Activated CD4-positive, alpha-beta T cell treated with anti-CD3 and anti-CD28 coated beads, Interleukin-10, Interleukin-2, amounts not matched to agents 100 ng/mL and 50 ng/mL, durations not matched to agents 16 hours and 8 hours (primary cell): ENCODE data around the gene RAB11FIP2.

Experiments
- DNase-seq: peaks from one replicate; pipeline ENCODE4 v3.0.0-alpha.2; 2020

Gene RAB11FIP2

DNA sequence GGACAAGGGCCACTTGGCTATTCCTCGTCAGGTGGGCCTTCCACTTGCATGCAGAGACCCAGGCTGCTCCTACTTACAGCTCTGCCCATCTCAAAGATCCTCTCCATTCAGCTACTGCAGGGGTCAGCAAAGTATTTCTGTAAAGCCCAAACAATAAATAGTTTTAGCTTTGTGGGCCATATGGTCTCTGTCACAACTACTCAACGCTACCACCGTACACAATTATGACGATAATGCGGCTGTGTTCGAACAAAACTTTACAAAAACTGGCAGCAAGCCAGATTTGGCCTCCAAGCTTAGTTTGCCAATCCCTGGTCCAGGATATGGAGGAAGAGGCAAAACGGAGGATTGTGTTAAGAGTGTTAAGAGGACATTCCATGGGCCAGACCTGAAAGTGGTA, 12.8 kb downstream of the RAB11FIP2 start:
- DNase-seq, result no peak

DNA sequence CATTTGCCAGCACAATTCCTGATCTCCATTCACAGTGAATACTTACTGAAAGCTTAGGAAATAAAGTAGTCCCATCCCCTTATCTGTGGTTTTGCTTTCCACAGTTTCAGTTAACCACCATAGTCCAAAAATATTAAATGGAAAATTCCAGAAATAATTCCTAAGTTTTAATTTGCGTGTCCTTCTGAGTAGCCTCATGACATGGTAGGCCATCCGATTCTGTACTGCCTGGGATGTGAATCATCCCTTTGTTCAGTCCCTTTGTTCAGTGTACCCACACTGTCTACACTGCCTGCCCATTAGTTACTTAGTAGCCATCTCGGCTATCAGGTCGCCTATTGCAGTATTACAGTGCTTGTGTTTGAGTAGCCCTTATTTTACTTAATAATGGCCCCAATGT, 14.2 kb downstream of the RAB11FIP2 start:
- no peak for DNase-seq

DNA sequence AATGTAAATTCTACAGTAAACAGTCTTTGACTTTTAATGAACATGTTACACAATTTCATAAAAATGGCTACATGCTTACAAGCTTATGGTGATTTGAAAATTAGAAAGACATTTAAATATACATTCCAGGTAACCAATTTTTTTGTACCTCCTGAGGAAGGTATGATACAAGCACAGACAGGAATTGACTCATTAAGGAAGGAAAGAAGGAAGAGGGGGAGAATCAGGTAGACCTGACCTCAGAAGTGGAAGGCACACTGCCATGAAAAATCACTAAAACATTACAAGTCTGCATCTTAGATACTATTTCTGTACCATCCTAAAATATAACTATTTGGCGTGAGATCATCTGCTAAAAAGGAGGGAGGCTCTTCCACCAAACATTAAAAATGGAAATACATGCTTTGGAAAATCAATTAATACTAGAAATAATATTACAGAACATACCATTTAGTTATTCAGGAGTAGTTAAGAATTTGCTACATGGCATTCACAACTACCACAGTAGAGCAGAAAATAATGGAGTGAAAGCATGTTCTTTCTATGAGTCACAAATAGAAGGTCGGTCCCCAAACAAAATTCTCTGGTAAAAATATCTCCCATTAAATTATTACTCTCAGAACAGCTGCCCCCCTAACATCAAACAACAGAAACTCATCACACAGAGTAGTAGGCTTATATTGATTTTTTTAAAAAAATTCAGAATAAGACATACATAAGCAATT, 15.2 kb downstream of the RAB11FIP2 start:
- no peak for DNase-seq

DNA sequence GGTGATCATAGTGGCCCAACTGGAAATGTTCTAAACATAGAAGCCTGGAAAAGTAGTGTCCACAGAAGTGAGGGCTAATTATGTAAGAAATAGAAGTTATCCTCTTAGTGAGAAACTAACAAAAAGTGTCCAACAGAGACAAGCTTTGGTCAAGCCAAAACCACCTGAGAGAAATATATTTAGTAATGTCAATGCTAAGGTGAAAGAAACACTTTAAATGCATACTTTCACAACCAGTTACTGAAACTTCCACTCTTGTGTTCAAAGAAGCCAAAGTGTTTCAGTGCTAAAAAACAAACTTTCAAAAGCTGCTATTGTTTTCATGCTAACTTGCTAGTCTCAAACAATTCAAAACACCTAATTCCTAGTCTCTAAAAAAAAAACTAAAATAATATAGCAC, 18.1 kb downstream of the RAB11FIP2 start:
- DNase-seq, result no peak

DNA sequence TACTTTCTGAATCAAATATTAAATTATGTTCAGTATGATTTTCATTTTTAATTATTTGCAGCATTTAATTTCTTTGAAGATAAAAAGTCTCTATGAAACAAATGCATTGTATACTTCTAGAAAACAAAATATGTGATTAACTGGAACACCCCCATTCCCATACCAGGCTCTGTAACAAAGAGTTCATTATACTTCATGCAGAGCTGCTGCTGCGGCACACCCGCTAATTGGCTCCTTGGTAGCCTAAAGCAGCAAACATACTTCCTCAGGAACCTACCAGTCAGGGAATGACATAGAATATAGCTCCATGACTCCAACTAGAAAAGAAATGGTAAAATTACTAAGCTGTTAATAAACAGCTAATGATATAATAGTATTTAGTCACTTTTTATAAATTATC, 19.3 kb downstream of the RAB11FIP2 start:
- DNase-seq, result no peak

DNA sequence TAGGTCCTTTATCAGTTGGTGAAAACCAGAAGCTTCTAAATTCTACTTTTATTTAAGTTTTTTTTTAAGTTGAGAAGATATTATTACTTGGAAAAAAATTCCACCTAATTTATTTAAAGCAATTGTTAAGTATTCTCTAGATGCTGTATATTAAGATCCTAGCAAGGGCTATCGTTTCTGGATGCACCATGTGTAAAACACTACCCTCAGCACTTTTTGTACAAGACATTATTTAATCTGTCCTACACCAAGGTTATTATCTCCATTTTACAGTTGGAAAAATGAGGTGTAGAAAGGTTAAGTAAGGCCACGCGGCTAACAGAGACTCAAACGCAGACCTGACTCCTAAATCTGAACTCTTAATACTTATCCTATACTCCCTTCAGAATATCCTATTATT, 19.8 kb downstream of the RAB11FIP2 start:
- DNase-seq, result no peak

DNA sequence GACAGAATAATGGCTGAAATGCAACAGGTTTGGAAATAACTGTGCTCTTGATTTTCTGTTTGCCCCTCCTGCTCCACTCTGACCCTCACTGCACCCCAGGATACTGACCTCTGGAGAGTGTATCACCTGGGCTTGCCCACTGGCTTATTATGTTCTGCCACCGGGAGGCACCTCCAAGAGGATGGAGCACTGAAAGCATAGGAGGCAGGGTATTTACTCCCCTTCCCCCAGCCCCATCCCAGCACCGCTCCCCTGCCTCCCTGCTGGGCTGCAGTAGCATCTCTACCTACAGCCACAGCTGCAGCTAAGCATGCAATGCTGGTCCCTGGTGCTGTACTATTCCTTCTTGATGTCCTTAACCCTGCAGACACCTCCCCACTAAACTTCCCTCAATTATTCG, 26.4 kb downstream of the RAB11FIP2 start:
- no peak for DNase-seq

DNA sequence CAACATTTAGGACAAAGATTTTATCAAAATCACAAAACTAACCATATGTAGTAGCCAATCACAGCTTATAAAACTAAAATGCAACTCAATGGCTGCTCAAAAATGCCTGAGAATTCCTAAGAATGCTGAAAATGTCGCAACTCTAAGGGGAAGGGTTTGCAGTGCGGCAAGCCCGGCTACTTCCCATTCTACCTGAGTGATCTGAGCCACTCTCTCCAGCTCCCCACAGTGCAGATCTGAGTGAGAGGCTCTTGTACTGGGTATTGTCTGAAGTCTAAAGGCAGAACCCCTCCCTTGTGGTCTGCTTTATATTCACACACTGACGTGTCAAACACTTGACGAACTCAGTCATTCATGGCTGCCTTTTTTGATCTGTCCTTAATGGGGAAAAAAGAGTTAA, 28.9 kb downstream of the RAB11FIP2 start:
- no peak for DNase-seq

DNA sequence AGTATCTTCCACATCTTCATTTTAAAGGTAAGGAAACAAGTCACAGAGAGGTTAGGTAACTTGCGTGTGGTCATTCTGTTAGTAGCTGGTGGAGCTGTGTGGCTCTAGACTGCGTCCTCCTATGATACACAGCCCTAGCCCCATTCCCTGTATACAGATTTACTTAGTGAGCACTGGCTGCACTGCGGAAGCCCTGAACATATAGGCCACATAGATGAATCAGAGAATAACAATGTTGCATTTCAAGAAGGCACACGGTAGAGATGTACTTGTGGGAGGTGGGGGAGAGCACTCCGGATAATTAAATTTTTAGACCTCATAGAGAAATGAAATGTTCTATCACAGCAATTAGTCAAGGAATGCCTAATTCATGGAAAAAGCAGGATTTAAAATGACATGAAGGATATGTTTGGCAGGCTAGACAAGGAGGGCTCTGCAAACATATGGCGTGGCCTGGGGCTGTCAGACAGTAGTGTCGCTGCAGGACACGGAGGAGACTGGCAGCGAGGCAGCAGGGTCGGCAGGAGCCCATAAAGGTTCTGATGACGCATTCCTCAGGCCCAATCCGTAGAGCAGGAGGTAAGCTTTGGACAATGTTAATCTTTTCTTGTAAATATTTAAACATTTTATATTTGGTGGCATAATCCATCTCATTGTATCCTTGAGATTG, 29.5 kb downstream of the RAB11FIP2 start:
- DNase-seq, result no peak

DNA sequence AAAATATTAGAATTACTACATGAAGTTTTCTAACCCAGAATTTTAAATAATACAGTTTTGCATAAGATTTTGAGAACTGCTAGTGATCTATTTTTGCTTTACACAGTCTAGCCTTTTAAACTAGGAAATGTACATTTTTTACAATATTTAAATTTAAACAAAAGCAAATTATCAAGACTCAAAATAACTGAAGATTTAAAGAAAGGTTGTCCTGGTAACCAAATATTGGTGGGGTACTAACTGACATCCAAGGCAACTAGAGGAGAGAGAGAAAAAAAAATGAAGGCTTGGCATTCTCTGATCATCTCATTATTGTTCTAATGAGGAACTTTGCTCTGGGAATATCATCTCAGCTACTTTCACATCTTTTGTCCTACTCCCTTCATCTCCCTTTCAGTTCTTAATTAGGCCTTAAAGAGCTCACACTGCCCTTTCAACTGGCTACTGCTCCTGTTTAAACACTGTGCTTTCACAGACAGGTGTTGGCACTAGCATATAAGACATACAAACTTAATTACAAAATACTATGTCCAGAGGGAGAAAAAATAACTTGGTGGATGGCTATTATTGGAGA, 33.7 kb downstream of the RAB11FIP2 start:
- no peak for DNase-seq

DNA sequence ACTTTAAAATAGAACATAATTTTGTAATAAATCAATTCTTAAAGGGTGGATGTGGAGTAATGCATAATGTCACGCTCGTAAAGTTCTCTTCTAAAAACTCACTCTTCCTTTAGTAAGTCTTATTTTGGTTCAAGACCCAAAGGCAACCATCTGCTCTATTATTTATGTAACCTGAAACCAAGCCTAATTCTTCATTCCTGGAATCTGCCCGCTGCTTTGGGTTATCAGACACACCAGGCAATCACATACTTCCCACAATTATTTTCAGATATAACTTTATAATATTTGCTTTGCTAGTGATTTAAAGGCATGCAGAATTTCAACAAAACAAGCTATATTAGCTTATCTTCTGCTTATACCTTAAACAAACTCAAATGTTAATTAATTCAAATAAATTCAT, 39.0 kb downstream of the RAB11FIP2 start:
- DNase-seq, result no peak

DNA sequence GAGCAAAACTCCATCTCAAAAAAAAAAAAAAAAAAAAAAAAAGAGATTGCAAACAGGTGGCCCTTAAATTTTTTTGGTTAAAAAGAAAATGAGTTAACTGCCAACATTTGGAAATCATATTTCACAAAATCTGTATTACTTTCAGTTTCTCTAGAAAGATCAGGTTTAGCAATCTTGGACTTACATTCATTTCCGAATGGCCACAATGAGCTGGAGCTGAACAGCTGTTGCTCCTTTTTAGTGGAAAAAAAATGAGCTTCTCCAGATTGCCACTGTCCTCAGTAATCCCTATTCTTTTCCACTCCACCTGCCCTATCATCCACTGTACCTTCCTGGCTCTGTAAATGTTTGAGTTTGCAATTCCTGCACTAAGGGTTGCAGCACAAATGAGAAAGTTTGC, 43.6 kb downstream of the RAB11FIP2 start:
- no peak for DNase-seq

DNA sequence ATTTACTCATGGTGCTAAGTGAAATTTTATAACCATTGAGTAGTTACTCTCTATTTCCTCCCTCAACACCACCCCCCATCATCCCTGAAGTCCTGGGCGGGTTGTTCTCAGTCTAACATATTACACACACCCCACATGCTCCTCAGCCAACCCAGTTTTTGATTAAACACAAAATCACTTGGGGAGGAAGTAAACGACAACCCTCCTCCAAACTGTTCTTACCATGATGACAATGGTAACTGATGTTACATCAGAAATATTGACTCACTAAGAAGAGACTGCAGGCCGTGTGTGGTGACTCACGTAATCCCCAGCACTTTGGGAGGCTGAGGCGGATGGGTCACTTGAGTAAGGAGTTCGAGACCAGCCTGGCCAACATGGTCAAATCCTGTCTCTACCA, 44.2 kb downstream of the RAB11FIP2 start:
- DNase-seq, result peak; percentile 47

DNA sequence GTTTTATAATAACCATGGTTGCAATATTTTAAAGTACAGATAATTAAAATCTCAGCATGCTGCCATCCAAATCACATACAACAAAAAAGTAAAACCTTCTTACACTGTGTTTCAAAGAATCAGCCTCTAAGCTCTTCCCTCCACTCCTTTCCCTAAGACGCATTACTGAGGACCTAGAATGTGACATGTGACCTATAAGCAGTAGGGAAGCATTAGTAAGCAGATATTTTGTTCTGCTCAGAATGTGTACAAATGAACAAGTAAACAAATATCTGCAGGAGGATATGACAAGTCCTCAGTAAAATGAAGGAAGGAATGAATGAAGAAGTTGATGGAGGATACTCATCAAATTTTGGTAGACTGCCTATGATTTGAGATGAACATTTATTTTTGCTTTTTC, 49.1 kb downstream of the RAB11FIP2 start:
- no peak for DNase-seq

DNA sequence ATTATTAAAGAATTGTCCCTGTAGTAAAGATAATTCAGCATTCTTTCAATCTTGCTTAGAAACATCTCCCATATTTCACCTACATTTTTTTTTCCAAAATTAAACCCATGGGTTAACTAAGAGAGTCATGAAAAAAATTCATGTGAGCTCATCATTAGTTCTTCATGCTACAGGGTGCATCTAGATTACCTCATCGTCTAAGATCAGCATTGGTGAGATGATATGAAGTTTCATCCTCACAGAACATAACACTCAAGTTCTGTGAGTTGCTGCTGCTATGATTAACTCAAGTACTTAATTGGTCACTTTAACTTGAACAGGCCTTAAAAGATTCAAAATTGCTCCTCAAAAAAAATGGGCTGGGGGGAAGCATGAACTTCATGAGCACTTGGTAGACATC, 50.0 kb downstream of the RAB11FIP2 start:
- no peak for DNase-seq

DNA sequence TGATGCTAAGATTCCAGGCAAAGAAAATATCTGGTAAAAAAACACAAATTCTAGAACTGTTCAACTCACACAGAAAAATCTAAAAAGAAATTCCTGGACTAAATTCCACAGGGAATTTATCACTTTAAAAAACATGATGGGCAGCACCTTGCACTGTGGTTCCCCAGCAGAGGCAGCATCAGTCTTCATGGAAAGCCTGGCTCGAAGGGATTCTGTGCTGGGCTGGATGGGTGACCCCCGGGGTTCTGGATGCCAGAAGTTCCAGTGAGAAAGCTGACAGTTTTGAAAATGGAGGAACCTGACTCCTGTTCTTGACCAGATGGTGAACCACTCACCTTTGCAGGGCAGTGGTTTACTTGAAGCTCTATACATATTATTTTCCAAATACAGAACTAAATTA, 52.0 kb downstream of the RAB11FIP2 start:
- DNase-seq, result no peak

DNA sequence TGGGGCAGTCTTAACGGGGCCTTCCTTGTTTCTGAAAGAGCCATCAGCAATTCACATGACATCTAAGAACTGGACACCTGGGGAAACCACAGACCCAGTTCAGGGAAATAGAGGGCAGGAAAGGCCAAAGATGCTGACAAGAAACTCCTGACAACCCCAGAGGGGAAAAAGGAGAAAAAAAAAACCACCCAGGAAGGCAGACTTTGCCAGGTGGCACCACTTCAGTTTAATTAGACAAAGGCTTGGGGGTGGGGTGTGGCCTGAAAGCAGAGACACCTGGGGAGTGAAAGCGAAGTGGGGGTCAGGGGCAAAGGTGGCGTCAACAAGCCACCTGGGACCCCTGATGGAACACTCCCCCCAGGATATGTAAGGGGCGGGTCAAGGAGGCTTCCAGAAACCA, 53.6 kb downstream of the RAB11FIP2 start:
- no peak for DNase-seq

DNA sequence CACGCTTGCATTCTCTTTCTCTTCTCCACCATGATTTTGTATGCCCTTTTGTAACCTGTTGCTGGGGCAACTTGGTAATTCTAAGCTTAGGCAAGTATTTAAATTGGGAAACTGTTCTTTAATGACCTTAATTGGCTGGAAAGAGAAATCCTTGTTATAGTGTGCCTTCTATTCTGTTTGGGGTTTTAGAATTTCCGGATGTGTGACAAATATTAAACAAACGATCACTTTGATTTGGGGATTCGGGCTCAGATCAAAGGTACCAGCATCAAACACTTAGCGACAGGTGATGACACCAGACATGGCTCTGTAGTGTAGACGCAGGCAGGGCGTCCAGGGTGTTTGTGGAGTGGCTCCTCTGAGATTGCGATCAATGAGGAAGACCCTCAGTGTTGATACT, 55.0 kb downstream of the RAB11FIP2 start:
- DNase-seq, result no peak

DNA sequence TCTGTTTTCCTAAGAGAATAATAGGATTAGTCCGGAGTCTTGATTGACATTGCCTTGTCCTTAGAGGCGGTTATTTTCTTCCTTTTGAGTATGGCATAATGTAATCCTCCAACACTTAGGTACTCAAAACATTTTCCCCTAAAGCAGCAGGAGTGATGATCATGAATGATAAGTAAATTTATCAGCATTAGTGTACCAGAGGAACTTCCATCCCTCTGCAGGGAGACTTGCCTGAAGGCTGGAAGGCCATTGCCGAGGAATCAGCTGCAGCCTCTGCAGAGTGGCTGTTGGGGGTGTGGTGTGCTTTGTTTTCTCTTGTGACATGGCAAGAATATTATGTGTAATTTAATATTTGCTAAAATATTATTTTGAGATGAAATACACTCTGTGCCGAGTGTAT, 56.8 kb downstream of the RAB11FIP2 start:
- DNase-seq, result no peak

DNA sequence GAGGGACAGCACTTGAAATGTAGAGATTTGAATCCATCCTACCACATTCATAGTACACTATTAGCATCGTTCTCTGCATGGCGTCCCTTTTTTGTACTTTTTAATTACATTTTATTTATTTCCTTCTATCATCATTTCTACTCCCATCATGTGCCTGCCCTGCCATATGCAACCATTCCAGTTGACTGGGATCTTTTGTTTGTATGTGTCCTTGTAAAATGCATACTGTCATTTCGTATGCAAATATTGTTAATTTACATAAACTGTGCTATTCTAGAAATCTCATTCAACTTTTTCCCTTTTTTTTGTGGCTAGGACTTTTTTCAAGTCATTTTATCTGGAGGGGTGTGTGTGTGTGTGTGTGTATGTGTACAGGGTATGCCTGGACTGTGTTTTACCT, 57.9 kb downstream of the RAB11FIP2 start:
- DNase-seq, result no peak

DNA sequence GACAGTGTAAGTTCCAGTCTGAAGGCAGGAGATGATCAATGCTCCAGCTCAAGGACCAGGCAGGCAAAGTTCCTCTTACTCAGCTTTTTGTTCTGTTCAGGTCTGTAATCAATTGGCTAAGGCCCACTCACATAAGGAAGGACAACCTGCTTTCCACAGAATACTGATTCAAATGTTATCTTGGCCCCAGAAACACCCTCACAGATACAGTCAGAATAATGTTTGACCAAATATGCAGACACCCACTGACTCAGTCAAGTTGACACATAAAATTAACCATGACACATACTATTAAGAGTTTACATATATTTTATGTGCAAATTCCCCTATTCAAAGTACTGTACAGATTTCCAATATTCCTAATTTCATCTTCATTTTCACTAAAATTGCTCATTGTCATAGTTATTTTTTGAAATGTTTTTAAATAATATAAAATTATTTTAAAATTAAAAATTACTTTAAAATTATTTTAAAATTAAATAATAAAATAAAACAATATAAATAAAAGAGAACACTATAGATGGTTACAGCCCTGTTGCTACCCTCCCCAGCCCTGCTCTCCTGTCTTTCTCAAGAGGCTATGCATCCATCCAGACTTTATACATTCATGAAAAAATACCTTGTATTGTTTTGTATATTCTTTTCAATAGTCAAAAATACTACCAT, 59.4 kb downstream of the RAB11FIP2 start:
- no peak for DNase-seq

DNA sequence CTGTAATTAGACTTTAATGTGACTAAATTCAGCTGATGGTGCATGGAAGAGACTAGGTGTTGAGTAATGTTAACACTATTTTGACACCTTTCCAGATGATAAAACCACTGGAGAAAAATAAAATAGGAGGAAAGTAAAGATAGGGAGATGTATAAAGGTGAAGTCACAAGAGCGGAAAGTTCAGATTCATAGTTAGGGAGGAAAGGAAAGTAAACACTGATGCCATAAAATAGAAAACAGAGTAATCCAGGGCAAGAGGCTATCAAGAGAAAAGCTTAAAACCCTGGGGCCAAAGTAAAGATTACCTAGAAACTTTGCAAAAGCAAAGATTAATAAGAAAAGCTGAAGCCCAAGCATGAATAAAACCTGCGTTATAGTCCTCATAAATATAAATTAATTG, 62.8 kb downstream of the RAB11FIP2 start:
- DNase-seq, result no peak

DNA sequence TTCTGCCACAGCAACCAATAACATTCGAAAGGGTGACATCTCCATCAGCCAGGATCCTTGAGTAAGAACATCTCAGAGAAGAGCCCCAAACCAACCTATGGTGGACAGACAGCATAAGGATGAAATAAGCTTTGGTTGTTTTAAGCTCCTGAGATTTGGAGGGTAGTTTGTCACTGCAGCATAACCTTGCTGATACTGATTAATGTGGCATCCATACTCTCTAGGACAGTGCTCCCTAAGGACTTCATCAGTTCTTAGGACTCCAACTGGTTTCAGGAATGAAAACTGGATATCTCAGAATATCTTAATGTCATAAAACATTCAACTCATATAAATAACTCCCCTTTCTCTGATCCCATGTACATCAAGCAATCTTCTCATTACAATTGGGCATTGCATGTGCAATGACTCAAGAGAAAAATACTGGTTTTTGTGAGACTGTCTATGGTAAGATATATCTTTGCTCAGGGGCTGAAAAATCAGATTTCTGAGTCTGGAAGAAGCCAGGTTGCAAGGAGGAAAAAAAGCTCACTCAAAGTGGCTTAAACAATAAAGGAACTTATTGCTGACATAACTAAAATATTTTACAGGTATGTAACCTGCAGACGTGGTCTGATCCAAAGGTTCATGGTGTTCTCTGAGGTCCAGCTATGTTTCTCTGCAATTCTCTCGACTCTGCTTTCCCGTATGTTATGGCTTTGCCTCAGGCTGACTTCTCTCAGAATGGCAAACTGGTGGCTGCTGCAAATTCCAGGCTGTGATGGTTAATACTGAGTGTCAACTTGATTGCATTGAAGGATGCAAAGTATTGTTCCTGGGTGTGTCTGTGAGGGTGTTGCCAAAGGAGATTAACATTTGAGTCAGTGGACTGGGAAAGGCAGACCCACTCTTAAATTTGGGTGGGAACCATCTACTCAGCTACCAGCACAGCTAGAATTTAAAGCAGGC, 65.7 kb downstream of the RAB11FIP2 start:
- no peak for DNase-seq
